Astrocyte (in vitro differentiated cells and primary cell): ENCODE data around the gene TRAK1. TPM values are rescaled to one million over a fixed set of nuclear protein-coding genes. Genes with fewer than 3 reads are reported as not detected.
A peak's percentile ranks its signal among the peaks of the same experiment; 100 is the strongest.

Experiments used
- DNase-seq: peaks from one replicate; pipeline ENCODE4 v3.0.0-alpha.2; 2010; ENCODE audit warnings: low read depth
- FAIRE-seq: peaks from 2 replicates; lab custom pipeline; 2011; peaks lifted over from hg19 to GRCh38; lab: Jason Lieb, UNC
- H2AFZ ChIP-seq: 2 replicates; pipeline ENCODE4 v1.6.0; 2012; ENCODE audit warnings: low read depth, low read length, inconsistent platforms
- H3K27ac ChIP-seq: 2 replicates; pipeline ENCODE4 v1.5.1; 2011; ENCODE audit warnings: low read depth, low read length, inconsistent platforms
- H3K27me3 ChIP-seq: 2 replicates; pipeline ENCODE4 v1.6.0; 2011; ENCODE audit warnings: low read length, inconsistent platforms; ENCODE audit not compliant: insufficient read depth
- H3K36me3 ChIP-seq: 2 replicates; pipeline ENCODE4 v1.5.1; 2011; ENCODE audit warnings: low read length, inconsistent platforms; ENCODE audit not compliant: insufficient read depth
- H3K4me1 ChIP-seq: 2 replicates; pipeline ENCODE4 v1.5.1; 2011; ENCODE audit warnings: low read length, inconsistent platforms; ENCODE audit not compliant: insufficient read depth
- H3K4me2 ChIP-seq: 2 replicates; pipeline ENCODE4 v1.6.0; 2012; ENCODE audit warnings: low read length, inconsistent platforms
- H3K4me3 ChIP-seq: 2 replicates; pipeline ENCODE4 v1.5.1; 2011; ENCODE audit warnings: low read depth, mild to moderate bottlenecking, low read length, inconsistent platforms; ENCODE audit not compliant: insufficient read depth
- H3K79me2 ChIP-seq: 2 replicates; pipeline ENCODE4 v1.6.0; 2012; ENCODE audit warnings: mild to moderate bottlenecking, low read length, inconsistent platforms; ENCODE audit not compliant: insufficient read depth
- H3K9ac ChIP-seq: 2 replicates; pipeline ENCODE4 v1.6.0; 2012; ENCODE audit warnings: mild to moderate bottlenecking, low read length, inconsistent platforms
- H3K9me3 ChIP-seq: 2 replicates; pipeline ENCODE4 v1.5.1; 2012; ENCODE audit warnings: low read depth, mild to moderate bottlenecking, low read length, inconsistent platforms; ENCODE audit not compliant: insufficient read depth
- H4K20me1 ChIP-seq: 2 replicates; pipeline ENCODE4 v1.6.0; 2012; ENCODE audit warnings: low read length, inconsistent platforms; ENCODE audit not compliant: insufficient read depth
- H3K27ac Mint-ChIP-seq: one replicate; pipeline ENCODE4 v1.8.0; 2021; ENCODE audit warnings: mild to moderate bottlenecking, mixed read lengths; ENCODE audit not compliant: unreplicated experiment
- H3K27me3 Mint-ChIP-seq: one replicate; pipeline ENCODE4 v1.8.0; 2021; ENCODE audit warnings: low read depth, mixed read lengths; ENCODE audit not compliant: unreplicated experiment
- H3K36me3 Mint-ChIP-seq: one replicate; pipeline ENCODE4 v1.8.0; 2021; ENCODE audit warnings: low read depth, mixed read lengths; ENCODE audit not compliant: unreplicated experiment
- H3K4me1 Mint-ChIP-seq: one replicate; pipeline ENCODE4 v1.8.0; 2021; ENCODE audit warnings: low read depth, mixed read lengths; ENCODE audit not compliant: unreplicated experiment
- H3K4me3 Mint-ChIP-seq: one replicate; pipeline ENCODE4 v1.8.0; 2021; ENCODE audit warnings: mild to moderate bottlenecking, moderate library complexity, mixed read lengths; ENCODE audit not compliant: unreplicated experiment
- H3K9me3 Mint-ChIP-seq: one replicate; pipeline ENCODE4 v1.8.0; 2021; ENCODE audit warnings: mild to moderate bottlenecking, mixed read lengths; ENCODE audit not compliant: unreplicated experiment
- EZH2 ChIP-seq: IDR thresholded peaks from 2 replicates; pipeline ENCODE4 v1.6.1; 2012; ENCODE audit warnings: mild to moderate bottlenecking, low read length, inconsistent platforms; ENCODE audit not compliant: insufficient read depth
- total RNA-seq: library from RNA; stranded (reverse); gene quantifications from 2 replicates; pipeline ENCODE4 v1.2.1, GENCODE V29; 2021
- TF ChIP-seq, protein P1 (sequence below): IDR thresholded peaks from 2 replicates; pipeline ENCODE4 v1.5.1; 2011; ENCODE audit warnings: low read depth, mild to moderate bottlenecking, inconsistent platforms, low read length, moderate library complexity; ENCODE audit not compliant: insufficient read depth

TRAK1 gene
- total RNA-seq, 1 donor from 2014 or later, result 56.2 TPM

DNA sequence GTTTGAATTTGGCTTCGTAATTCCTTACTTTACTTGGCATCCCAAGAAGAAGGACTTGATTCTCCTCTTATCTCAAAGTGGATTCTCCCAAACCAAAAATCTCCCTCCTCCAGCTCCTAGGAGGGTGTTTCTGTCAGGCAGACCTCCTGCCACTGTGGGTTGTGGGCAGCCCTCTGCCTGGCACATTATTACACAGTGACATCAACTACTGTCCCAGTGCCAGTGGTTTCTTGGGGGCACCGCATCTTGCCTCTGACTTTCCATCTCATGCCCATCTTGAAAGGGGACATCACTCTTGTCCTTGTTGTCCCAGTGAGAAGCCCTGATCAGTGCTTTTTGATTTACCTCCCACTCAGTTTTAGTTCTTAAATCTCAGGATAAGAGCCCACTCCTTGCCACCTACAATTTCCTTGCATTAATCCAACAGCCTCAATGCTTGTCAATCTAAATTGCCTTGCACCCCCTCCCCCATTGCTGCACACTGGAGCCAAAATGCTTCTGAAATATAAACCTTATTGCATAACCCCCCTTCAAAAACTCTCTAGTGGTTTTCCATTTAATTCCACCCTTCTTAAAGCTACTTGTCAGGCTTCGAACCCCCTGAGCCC is 81.0 kb downstream of the TRAK1 start:
- no peak overlapping the region for H3K4me3 ChIP-seq
- DNase-seq, result no peak
- Mint-ChIP-seq H3K36me3 (peaks cover 7% of the 10 kb centered on the region), H3K4me1 (peaks cover 4% of the 10 kb centered on the region), H3K4me3 (no peak overlapping the region), H3K27ac (no peak overlapping the region), H3K27me3 (no peaks in the 10 kb centered on the region), H3K9me3 (no peaks in the 10 kb centered on the region)
- H3K9me3 ChIP-seq, result no peaks in the 10 kb centered on the region
- no peak for FAIRE-seq
- H3K9ac ChIP-seq, result no peak overlapping the region
- H3K79me2 ChIP-seq, result peaks cover 35% of the 10 kb centered on the region
- no peak overlapping the region for H3K4me2 ChIP-seq
- no peak overlapping the region for H3K27ac ChIP-seq
- no peak overlapping the region for H2AFZ ChIP-seq
- no peaks in the 10 kb centered on the region for H3K27me3 ChIP-seq
- no peak for TF ChIP-seq EZH2
- TF ChIP-seq, protein P1, sequence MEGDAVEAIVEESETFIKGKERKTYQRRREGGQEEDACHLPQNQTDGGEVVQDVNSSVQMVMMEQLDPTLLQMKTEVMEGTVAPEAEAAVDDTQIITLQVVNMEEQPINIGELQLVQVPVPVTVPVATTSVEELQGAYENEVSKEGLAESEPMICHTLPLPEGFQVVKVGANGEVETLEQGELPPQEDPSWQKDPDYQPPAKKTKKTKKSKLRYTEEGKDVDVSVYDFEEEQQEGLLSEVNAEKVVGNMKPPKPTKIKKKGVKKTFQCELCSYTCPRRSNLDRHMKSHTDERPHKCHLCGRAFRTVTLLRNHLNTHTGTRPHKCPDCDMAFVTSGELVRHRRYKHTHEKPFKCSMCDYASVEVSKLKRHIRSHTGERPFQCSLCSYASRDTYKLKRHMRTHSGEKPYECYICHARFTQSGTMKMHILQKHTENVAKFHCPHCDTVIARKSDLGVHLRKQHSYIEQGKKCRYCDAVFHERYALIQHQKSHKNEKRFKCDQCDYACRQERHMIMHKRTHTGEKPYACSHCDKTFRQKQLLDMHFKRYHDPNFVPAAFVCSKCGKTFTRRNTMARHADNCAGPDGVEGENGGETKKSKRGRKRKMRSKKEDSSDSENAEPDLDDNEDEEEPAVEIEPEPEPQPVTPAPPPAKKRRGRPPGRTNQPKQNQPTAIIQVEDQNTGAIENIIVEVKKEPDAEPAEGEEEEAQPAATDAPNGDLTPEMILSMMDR, result no peak
- no peaks in the 10 kb centered on the region for H3K4me1 ChIP-seq
- H3K36me3 ChIP-seq, result no peaks in the 10 kb centered on the region
- peaks cover 60% of the 10 kb centered on the region for H4K20me1 ChIP-seq

DNA sequence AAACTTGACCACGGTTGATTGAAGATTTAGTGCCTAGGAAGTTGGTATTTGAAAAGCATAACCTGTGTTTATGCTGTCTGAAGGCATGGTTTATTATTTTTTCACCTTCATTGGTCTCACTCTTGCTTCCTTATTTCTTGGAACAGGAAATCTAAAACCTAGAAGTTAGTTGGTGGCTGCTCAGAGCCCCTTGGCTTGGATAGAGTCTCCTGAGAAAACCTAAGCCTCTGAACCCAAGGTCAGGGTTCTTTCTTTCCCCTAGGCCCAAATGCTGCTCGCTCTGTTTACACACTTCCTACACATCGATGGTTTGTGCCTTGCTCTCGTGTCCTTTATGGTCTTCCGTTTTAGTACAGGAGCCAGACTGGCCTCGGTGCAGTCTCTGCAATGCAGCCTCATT is 82.2 kb downstream of the TRAK1 start:
- TF ChIP-seq, protein P1, result no peak
- TF ChIP-seq EZH2, result no peak
- Mint-ChIP-seq H3K4me3 (no peak overlapping the region), H3K4me1 (peaks cover 2% of the 10 kb centered on the region), H3K9me3 (no peaks in the 10 kb centered on the region), H3K36me3 (peaks cover 7% of the 10 kb centered on the region), H3K27ac (no peak overlapping the region), H3K27me3 (no peaks in the 10 kb centered on the region)
- no peak for FAIRE-seq
- no peak overlapping the region for H2AFZ ChIP-seq
- no peaks in the 10 kb centered on the region for H3K27me3 ChIP-seq
- H3K4me3 ChIP-seq, result no peak overlapping the region
- peaks cover 69% of the 10 kb centered on the region for H4K20me1 ChIP-seq
- no peaks in the 10 kb centered on the region for H3K9me3 ChIP-seq
- H3K9ac ChIP-seq, result no peak overlapping the region
- DNase-seq, result no peak
- H3K79me2 ChIP-seq, result peaks cover 37% of the 10 kb centered on the region
- H3K36me3 ChIP-seq, result no peaks in the 10 kb centered on the region
- H3K4me1 ChIP-seq, result no peaks in the 10 kb centered on the region
- H3K4me2 ChIP-seq, result no peak overlapping the region
- H3K27ac ChIP-seq, result no peak overlapping the region

DNA sequence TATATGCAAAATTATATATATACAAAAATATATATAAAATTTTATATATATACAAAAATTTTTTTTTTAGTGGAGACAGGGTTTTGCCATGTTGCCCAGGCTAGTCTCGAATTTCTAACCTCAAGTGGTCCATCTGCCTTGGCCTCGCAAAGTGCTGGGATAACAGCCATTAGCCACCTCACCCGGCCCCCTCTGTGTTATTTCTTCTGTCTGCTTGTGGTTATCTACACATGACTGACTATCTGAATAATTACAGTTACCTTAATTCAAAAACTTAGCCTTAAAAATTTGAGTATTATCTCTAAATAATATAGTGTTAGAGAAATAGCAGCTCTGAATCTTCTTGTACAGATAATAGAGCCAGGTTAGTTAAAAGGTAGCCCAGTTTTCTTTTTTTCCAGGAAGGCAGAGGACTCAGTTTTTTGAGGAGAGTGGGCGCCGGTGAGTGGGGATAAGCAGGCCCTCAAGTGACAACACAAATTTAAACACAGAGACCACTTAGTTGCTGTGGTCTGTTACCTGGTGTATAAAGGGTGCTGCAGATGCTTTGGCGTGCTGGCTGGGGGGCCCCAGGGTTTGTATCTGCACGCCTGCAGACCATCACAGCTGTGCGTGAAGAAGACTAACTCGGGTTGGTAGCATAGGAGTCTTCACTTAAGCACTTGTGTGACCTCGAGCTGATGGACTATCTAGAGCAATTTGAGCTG is 83.7 kb downstream of the TRAK1 start:
- Mint-ChIP-seq H3K4me1 (peaks cover 12% of the 10 kb centered on the region), H3K27me3 (no peaks in the 10 kb centered on the region), H3K36me3 (peaks cover 7% of the 10 kb centered on the region), H3K27ac (no peak overlapping the region), H3K9me3 (no peaks in the 10 kb centered on the region), H3K4me3 (no peak overlapping the region)
- no peaks in the 10 kb centered on the region for H3K27me3 ChIP-seq
- FAIRE-seq, result no peak
- peak; percentile 36 for DNase-seq
- no peaks in the 10 kb centered on the region for H3K36me3 ChIP-seq
- peaks cover 33% of the 10 kb centered on the region for H3K79me2 ChIP-seq
- no peak overlapping the region for H3K27ac ChIP-seq
- H3K4me1 ChIP-seq, result peaks cover 10% of the 10 kb centered on the region
- H4K20me1 ChIP-seq, result peaks cover 76% of the 10 kb centered on the region
- H3K4me3 ChIP-seq, result no peak overlapping the region
- no peak overlapping the region for H2AFZ ChIP-seq
- TF ChIP-seq, protein P1, result no peak
- no peak overlapping the region for H3K9ac ChIP-seq
- no peak overlapping the region for H3K4me2 ChIP-seq
- no peaks in the 10 kb centered on the region for H3K9me3 ChIP-seq
